ENCODE data around the gene NOXA1.
"Not testable (repeated sequence)": the region's sequence is repeated elsewhere in the genome, so short reads cannot be mapped to it uniquely, and the experiment has no call there.

NOXA1 gene

GRCh38 chr9:137444106-137444790 lies 21.1 kb downstream of the NOXA1 start:
- DNase-seq: no peak

GRCh38 chr9:137445275-137445807 lies 22.1 kb downstream of the NOXA1 start:
- DNase-seq: peak; percentile 62

GRCh38 chr9:137445930-137446431 lies 22.8 kb downstream of the NOXA1 start:
- no peak for DNase-seq

GRCh38 chr9:137446851-137447471 lies 23.8 kb downstream of the NOXA1 start:
- DNase-seq: peak; percentile 77

- no peak for DNase-seq
Observed at GRCh38 chr9:137447722-137448601, 24.8 kb downstream of the NOXA1 start.

GRCh38 chr9:137448602-137448962 lies 25.4 kb downstream of the NOXA1 start:
- DNase-seq: no peak

- no peak for DNase-seq
Observed at GRCh38 chr9:137449081-137449844, 26.1 kb downstream of the NOXA1 start.

GRCh38 chr9:137449931-137450538 lies 26.8 kb downstream of the NOXA1 start:
- peak; percentile 26 for DNase-seq

- DNase-seq: not testable (repeated sequence)
Observed at GRCh38 chr9:137450539-137451222, 27.5 kb downstream of the NOXA1 start.

- DNase-seq: not testable (repeated sequence)
Observed at GRCh38 chr9:137451264-137452005, 28.2 kb downstream of the NOXA1 start.

GRCh38 chr9:137452006-137452760 lies 29.0 kb downstream of the NOXA1 start:
- DNase-seq: no peak

GRCh38 chr9:137452761-137453642 lies 29.8 kb downstream of the NOXA1 start:
- no peak for DNase-seq

GRCh38 chr9:137453643-137454081 lies 30.5 kb downstream of the NOXA1 start:
- DNase-seq: peak; percentile 30

- DNase-seq: no peak
Observed at GRCh38 chr9:137454145-137454596, 31.0 kb downstream of the NOXA1 start.

- no peak for DNase-seq
Observed at GRCh38 chr9:137454597-137455358, 31.6 kb downstream of the NOXA1 start.

GRCh38 chr9:137455359-137455991 lies 32.3 kb downstream of the NOXA1 start:
- DNase-seq: no peak
